A172 (cell line): ENCODE data around the gene MYBPC1. TPM values are rescaled to one million over a fixed set of nuclear protein-coding genes. Genes with fewer than 3 reads are reported as not detected.
"Not testable (repeated sequence)": the region's sequence is repeated elsewhere in the genome, so short reads cannot be mapped to it uniquely, and the experiment has no call there.

ENCODE experiments used
- DNase-seq: peaks from one replicate; pipeline ENCODE4 v3.0.0-alpha.2; 2015; ENCODE audit warnings: low spot score
- total RNA-seq: library from RNA; depleted of rRNA; stranded (reverse); fragments of >200 nt; shearing (Covaris generic); gene quantifications from 2 replicates; pipeline ENCODE4 v1.2.3, GENCODE V29; 2014; rRNA removed

The MYBPC1 gene
- total RNA-seq, 1 experiment from 2014 or later, result not detected

- DNase-seq, result no peak
These were observed 137.5 kb downstream of the MYBPC1 start for GRCh38 chr12:101732318-101732717.

GRCh38 chr12:101733166-101733565 lies 138.4 kb downstream of the MYBPC1 start:
- no peak for DNase-seq

- not testable (repeated sequence) for DNase-seq
These were observed 139.7 kb downstream of the MYBPC1 start for GRCh38 chr12:101734482-101734881.

Other genes with a start within 250 kb of the MYBPC1 start
- gene ARL1, start 187.2 kb upstream of the MYBPC1 start, total RNA-seq, result 76.1 and 81.4 TPM in 2 replicates
- not detected in 2 replicates for gene SPIC, start 119.6 kb upstream of the MYBPC1 start, total RNA-seq
- 49.3 and 53.7 TPM in 2 replicates for gene CHPT1, start 102.7 kb downstream of the MYBPC1 start, total RNA-seq
- gene SYCP3, start 144.5 kb downstream of the MYBPC1 start, total RNA-seq, result not detected in 2 replicates
- gene GNPTAB, start 236.0 kb downstream of the MYBPC1 start, total RNA-seq, result 15.6 and 19.0 TPM in 2 replicates